EL (cell line): ENCODE results near the gene CEACAM1.
"Not testable (repeated sequence)": the region's sequence is repeated elsewhere in the genome, so short reads cannot be mapped to it uniquely, and the experiment has no call there.

Experiments
- DNase-seq: peaks from one replicate; pipeline ENCODE4 v3.0.0-alpha.2; 2016

The CEACAM1 gene

GRCh38 chr19:42528354-42529247 is at the start of gene CEACAM1:
Gene CEACAM1 (minus strand): TSS chr19:42528481. CDS start chr19:42528374, 107 bp downstream.
- peak; percentile 21 for DNase-seq

- no peak for DNase-seq
These were observed 48.7 kb upstream of the CEACAM1 start for GRCh38 chr19:42577016-42577415.

- no peak for DNase-seq
These were observed 48.0 kb upstream of the CEACAM1 start for GRCh38 chr19:42576241-42576640.

DNA sequence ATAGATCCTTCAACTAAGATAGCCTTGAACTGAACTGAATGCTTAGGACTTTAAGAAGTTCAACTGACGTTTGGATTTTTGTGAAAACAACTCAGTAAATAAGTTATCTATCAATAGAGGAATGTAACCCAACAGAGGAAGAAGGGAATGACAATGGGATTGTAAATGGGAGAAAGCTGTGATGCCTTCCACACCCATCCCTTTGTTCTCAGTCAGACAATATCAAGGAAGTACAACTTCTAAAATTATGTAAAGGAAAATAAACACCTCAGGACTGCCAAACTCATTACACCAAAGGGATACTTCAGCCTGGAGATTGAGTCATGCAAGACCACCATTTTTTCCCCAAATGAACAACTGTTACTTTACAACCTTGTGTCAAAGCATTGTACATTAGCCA is 45.4 kb upstream of the CEACAM1 start:
- no peak for DNase-seq

- no peak for DNase-seq
These were observed 42.8 kb upstream of the CEACAM1 start for GRCh38 chr19:42571116-42571515.

DNA sequence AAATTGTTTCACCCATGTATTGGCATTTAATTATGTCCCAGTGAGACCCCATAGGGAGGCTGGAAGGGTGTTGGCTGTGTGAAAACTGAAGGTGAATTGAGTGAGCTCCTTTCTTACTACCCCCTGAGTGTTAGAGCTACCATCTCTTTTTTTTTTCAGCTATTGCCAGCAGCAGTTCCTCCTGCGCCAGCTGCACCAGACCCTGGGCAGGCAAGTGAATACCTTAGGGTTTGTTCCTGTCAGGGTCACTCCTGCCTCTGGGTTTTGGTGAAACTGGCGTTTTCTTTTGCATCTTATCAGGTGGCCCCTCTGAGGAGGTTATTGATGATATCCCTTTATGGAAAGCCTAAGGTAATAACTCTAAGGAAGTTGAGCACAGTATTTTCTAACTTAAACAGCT is 40.9 kb upstream of the CEACAM1 start:
- no peak for DNase-seq

DNA sequence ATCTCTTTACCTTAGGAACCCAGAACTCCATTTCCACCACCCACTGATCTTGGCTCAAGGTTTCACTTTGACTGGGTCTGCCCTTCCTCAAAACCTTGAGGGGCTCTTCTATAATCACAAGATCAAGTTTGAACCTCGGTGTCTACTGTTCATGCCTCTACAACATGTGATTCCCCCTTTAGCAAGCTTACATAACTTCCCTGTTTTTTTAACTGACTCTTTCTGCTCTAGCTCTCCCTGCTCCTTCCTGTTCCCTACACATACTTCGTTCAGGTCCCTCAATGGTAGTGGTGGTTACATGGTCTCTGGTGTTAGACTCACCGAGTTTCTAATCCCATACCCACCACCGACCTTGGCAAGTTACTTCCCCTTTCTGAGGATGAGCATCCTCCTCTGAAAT is 39.7 kb upstream of the CEACAM1 start:
- no peak for DNase-seq

- DNase-seq: no peak
These were observed 39.3 kb upstream of the CEACAM1 start for GRCh38 chr19:42567567-42567966.

DNA sequence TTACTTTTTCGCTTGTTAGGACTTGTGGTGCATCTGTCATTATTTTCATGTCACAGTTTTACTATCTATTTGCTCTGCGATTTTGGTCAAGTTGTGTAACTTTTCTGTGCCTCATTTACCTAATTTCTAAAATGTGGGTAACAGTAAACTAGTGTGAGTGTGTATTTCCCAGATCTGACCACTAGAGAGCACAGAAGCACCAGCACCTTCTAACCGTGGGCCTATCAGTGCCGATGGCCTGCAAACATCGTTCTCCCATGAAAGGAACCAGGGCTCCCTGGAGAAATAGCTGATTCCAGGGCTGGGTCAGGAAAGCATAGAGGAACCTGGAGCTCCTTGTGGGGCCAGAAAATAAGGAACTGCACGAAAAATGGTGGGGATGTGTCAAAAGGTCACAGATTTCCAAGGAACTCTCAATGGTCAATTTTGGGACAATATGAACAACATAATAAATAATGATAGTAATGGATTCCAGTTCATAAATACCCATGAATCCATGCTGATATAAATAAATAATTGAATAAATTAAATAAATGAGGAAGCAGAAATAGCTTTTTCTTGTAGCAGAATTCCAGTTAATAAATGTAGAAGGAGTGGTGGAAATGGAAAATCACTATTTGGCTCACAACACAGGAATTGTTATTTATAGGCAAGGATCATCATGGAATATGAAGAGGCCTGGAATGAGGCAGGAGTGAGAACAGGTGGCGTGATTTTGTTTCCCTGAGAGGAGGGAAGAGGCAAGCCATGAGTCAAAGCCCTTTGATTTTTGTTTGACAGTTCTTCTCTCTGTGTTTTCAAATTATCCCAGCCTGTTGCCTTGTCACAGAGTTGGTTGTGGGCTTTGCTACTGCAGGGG is 35.3 kb upstream of the CEACAM1 start:
- peak; percentile 42 for DNase-seq

GRCh38 chr19:42561512-42561911 is 33.2 kb upstream of the CEACAM1 start:
- no peak for DNase-seq

DNA sequence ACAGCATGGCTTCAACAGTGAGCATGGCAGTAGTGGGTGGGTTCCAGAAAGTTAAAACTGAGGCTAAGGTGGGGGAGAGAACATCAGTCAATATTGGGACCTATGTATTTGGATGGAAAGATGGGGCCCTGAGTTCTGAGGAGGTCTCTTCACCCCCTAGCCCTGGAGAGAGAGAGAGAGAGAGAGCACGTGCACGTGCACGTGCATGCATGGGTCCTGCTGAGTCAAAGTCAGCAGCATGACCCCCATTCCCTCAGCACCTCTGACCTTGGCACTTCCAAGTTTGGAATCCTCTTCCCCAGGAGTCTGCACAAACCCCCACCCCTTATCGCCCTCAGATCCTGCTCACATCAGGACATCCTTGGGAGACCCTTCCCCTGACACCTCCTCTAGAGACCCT is 32.5 kb upstream of the CEACAM1 start:
- DNase-seq: no peak

DNA sequence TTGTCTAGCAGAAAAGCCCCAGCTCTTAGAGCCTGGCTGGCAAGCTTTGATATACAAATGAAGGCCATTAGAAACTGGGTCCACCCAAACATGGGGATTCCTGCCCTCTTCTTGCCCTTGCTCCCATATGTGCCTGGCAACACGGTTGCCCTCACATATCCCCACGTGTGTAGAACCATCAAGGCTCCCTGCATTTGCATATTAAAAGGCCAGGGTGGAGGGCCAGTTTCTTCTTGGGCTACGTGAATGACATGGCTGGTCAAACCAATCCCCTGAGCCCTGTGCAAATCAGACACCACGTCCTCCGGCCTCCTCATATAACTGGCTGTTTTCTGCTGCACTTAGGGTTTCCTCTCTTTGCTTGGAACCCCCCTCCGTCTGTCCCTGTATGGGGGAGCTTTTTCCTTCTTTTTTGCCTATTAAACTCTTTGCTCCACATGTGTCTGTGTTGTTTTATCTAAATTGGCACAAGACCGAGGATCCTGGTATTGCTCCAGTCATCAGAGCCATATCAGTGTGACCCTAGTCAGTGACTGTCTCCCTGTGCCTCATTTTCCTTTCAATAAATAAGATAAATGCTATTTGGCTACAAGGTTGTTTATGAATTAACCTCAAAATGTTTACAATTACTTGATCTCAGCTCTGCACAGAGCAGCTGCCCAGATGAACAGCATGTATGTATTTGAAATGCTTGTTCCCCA is 30.3 kb upstream of the CEACAM1 start:
- DNase-seq: no peak

- not testable (repeated sequence) for DNase-seq
These were observed 29.1 kb upstream of the CEACAM1 start for GRCh38 chr19:42557386-42557871.

- DNase-seq: no peak
These were observed 27.5 kb upstream of the CEACAM1 start for GRCh38 chr19:42555801-42556200.

- no peak for DNase-seq
These were observed 27.0 kb upstream of the CEACAM1 start for GRCh38 chr19:42555317-42555716.

- DNase-seq: no peak
These were observed 25.8 kb upstream of the CEACAM1 start for GRCh38 chr19:42554046-42554575.

- peak; percentile 83 for DNase-seq
These were observed 25.2 kb upstream of the CEACAM1 start for GRCh38 chr19:42553292-42554045.

GRCh38 chr19:42552086-42553065 is 24.1 kb upstream of the CEACAM1 start:
- DNase-seq: no peak

DNA sequence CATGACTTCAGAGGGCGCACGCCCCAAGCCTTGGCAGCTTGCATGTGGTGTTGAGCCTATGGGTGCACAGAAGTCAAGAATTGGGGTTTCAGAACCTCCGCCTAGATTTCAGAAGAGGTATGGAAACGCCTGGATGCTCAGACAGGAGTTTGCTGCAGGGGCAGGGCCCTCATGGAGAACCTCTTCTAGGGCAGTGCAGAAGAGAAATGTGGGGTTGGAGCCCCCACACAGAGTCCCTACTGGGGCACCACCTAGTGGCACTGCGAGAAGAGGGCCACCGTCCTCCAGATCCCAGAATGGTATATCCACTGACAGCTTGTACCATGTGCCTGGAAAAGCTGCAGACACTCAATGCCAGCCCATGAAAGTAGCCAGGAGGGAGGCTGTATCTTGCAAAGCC is 22.2 kb upstream of the CEACAM1 start:
- not testable (repeated sequence) for DNase-seq

- not testable (repeated sequence) for DNase-seq
These were observed 20.8 kb upstream of the CEACAM1 start for GRCh38 chr19:42549067-42549466.

DNA sequence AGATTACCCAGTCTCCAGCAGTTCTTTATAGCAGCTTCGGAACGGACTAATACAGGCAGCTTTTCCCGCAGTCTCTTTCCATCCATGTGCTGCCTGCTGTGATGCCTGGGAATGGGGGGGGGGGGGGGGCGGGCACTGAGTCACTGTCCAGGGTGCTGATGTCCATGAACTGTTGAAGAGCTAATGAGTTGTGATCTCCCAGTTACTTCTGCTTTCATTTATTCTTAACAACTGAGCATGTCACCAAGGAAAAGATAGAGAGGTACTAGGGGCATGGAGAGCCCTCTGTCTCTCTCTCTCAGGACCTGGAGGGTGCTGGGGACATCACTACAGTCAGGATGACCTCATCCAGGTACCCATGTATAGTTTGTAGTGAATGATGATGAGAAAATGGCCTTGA is 20.3 kb upstream of the CEACAM1 start:
- DNase-seq: no peak
